ENCODE measurements around the gene RIC8A. TPM values are rescaled to one million over a fixed set of nuclear protein-coding genes. Genes with fewer than 3 reads are reported as not detected.

RIC8A gene
- total and polyA plus RNA-seq, 2 of the 13 experiments (the other 11 are each of a cell fraction or from before 2014, with no cell fraction given), result 62.1 to 63.8 TPM

DNA sequence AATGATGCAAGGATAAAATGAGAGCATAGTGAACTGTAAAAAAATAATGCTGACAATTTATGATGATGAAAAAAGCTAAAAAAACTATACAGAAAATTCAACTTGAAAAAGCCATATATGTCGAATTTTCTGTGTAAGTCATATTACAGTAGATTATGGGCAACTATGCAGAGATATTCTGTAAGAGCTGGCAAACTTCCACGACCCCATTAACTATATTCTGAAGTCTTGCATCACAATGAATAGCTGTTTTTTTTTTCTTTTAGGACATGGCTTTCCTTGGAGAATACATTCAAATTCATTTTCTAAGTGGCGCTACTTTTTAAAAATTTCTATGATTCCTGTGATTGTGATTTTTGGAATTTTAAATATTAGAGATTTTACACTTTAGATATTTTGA, 47.7 kb downstream of the RIC8A start:
- no peak for TF ChIP-seq THAP11 (CRISPR knock-in tag; IDR thresholded peaks at IDR 0.05)
- no peak for TF ChIP-seq GABPA (IDR thresholded peaks at IDR 0.05; ENCODE audit: low read depth, low read length)
- no peak for TF ChIP-seq GABPA (CRISPR knock-in tag; IDR thresholded peaks at IDR 0.05; ENCODE audit: low read depth)
- TF ChIP-seq ZNF264 (CRISPR knock-in tag; IDR thresholded peaks at IDR 0.05), result no peak
- TF ChIP-seq, protein P1, sequence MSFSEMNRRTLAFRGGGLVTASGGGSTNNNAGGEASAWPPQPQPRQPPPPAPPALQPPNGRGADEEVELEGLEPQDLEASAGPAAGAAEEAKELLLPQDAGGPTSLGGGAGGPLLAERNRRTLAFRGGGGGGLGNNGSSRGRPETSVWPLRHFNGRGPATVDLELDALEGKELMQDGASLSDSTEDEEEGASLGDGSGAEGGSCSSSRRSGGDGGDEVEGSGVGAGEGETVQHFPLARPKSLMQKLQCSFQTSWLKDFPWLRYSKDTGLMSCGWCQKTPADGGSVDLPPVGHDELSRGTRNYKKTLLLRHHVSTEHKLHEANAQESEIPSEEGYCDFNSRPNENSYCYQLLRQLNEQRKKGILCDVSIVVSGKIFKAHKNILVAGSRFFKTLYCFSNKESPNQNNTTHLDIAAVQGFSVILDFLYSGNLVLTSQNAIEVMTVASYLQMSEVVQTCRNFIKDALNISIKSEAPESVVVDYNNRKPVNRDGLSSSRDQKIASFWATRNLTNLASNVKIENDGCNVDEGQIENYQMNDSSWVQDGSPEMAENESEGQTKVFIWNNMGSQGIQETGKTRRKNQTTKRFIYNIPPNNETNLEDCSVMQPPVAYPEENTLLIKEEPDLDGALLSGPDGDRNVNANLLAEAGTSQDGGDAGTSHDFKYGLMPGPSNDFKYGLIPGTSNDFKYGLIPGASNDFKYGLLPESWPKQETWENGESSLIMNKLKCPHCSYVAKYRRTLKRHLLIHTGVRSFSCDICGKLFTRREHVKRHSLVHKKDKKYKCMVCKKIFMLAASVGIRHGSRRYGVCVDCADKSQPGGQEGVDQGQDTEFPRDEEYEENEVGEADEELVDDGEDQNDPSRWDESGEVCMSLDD (CRISPR knock-in tag; IDR thresholded peaks at IDR 0.05; ENCODE audit: borderline replicate concordance), result no peak
- TF ChIP-seq ZMYM4 (CRISPR knock-in tag; IDR thresholded peaks at IDR 0.05), result no peak
- H3K27ac ChIP-seq (ENCODE audit: extremely low read length, insufficient read depth, low read length), result no peak overlapping the region
- CTCF ChIA-PET (ENCODE audit: low intra/inter-chr PET ratio, low total read pairs), result no interaction called here
- H3K9me3 ChIP-seq (ENCODE audit: low read length), result no peaks in the 10 kb centered on the region
- in situ Hi-C loops (cut with HindIII; ENCODE audit: extremely low pct_ligation_motif_present, low pct_unique_long_range_greater_than_20kb), result no loop called here
- ATAC-seq, result no peak
- no peak overlapping the region for H2AFZ ChIP-seq (ENCODE audit: low read length)
- H3K9ac ChIP-seq (ENCODE audit: insufficient read depth, low read depth, low read length), result no peak overlapping the region
- BruUV-seq (replicated peaks), result no TSS peak
- H3K79me2 ChIP-seq (ENCODE audit: insufficient read depth, low read length), result no peaks in the 10 kb centered on the region
- no peak for DNase-seq (ENCODE audit: low spot score)
- H3K4me2 ChIP-seq (ENCODE audit: low read depth, low read length), result no peak overlapping the region
- H4K20me1 ChIP-seq (ENCODE audit: insufficient read depth, low read length), result no peaks in the 10 kb centered on the region
- POLR2A ChIA-PET, result no interaction called here
- no peak overlapping the region for H3K4me3 ChIP-seq (replicated peaks in 1 of 3; ENCODE audit: insufficient read depth in 1 of 3, low read depth in 2 of 3, low read length in 3 of 3)
- no peak for FAIRE-seq
- peaks cover 0 to 7% of the 10 kb centered on the region in 2 experiments; a peak in 1 of 5 replicates for H3K27me3 ChIP-seq (ENCODE audit: control insufficient read depth in 1 of 2, insufficient read depth in 2 of 2, low read length in 2 of 2)
- H3K36me3 ChIP-seq (replicated peaks in 1 of 2; ENCODE audit: control insufficient read depth in 1 of 2, insufficient read depth in 2 of 2, low read length in 2 of 2), result peaks cover 18 to 31% of the 10 kb centered on the region in 2 experiments; a peak in 4 of 5 replicates
- intact Hi-C loops (cut with micrococcal nuclease; ENCODE audit: unreplicated experiment), result no loop called here
- H3K4me1 ChIP-seq (ENCODE audit: insufficient read depth, low read length), result peaks cover 8% of the 10 kb centered on the region; the same call in 1 of the 2 replicates
- WGBS (ENCODE audit: low lambda C conversion rate), result 43% methylated on average over 3 of the region's 3 CpGs

GRCh38 chr11:255816-256215, 48.3 kb downstream of the RIC8A start:
- H2AFZ ChIP-seq (ENCODE audit: low read length), result no peak overlapping the region
- no peak overlapping the region for H3K9ac ChIP-seq (ENCODE audit: insufficient read depth, low read depth, low read length)
- in situ Hi-C loops (cut with HindIII; ENCODE audit: extremely low pct_ligation_motif_present, low pct_unique_long_range_greater_than_20kb), result no loop called here
- peaks cover 0 to 7% of the 10 kb centered on the region in 2 experiments; a peak in 1 of 5 replicates for H3K27me3 ChIP-seq (ENCODE audit: control insufficient read depth in 1 of 2, insufficient read depth in 2 of 2, low read length in 2 of 2)
- no peak overlapping the region for H3K4me3 ChIP-seq (replicated peaks in 1 of 3; ENCODE audit: insufficient read depth in 1 of 3, low read depth in 2 of 3, low read length in 3 of 3)
- CTCF ChIA-PET (ENCODE audit: low intra/inter-chr PET ratio, low total read pairs), result no interaction called here
- no peaks in the 10 kb centered on the region for H4K20me1 ChIP-seq (ENCODE audit: insufficient read depth, low read length)
- H3K4me2 ChIP-seq (ENCODE audit: low read depth, low read length), result no peak overlapping the region
- no peak for FAIRE-seq
- no TSS peak for BruUV-seq (replicated peaks)
- ATAC-seq, result no peak
- TF ChIP-seq GATAD1 (CRISPR knock-in tag; IDR thresholded peaks at IDR 0.05) (no peak), CHD4 (IDR thresholded peaks at IDR 0.05; ENCODE audit: borderline replicate concordance, low read length) (no peak), SP5 (CRISPR knock-in tag; IDR thresholded peaks at IDR 0.05; ENCODE audit: borderline replicate concordance, low read depth) (no peak), MEF2D (CRISPR knock-in tag; IDR thresholded peaks at IDR 0.05) (no peak), GTF3A (CRISPR knock-in tag; conservative IDR thresholded peaks at IDR 0.05) (no peak)
- POLR2A ChIA-PET, result no interaction called here
- peaks cover 8% of the 10 kb centered on the region; the same call in 1 of the 2 replicates for H3K4me1 ChIP-seq (ENCODE audit: insufficient read depth, low read length)
- H3K79me2 ChIP-seq (ENCODE audit: insufficient read depth, low read length), result no peaks in the 10 kb centered on the region
- H3K36me3 ChIP-seq (replicated peaks in 1 of 2; ENCODE audit: control insufficient read depth in 1 of 2, insufficient read depth in 2 of 2, low read length in 2 of 2), result peaks cover 17 to 25% of the 10 kb centered on the region in 2 experiments; a peak in 4 of 5 replicates
- H3K9me3 ChIP-seq (ENCODE audit: low read length), result no peaks in the 10 kb centered on the region
- H3K27ac ChIP-seq (ENCODE audit: extremely low read length, insufficient read depth, low read length), result no peak overlapping the region
- intact Hi-C loops (cut with micrococcal nuclease; ENCODE audit: unreplicated experiment), result no loop called here
- no peak for DNase-seq (ENCODE audit: low spot score)
- 86% methylated on average over 2 of the region's 2 CpGs for WGBS (ENCODE audit: low lambda C conversion rate)
